GM18526 (cell line): ENCODE results near the gene COX6A2.

Experiments used
- POLR2A ChIP-seq: IDR thresholded peaks from 3 replicates; pipeline ENCODE4 v1.6.1; 2011; ENCODE audit not compliant: insufficient read length; ENCODE audit errors: extremely low read depth

COX6A2 gene

DNA sequence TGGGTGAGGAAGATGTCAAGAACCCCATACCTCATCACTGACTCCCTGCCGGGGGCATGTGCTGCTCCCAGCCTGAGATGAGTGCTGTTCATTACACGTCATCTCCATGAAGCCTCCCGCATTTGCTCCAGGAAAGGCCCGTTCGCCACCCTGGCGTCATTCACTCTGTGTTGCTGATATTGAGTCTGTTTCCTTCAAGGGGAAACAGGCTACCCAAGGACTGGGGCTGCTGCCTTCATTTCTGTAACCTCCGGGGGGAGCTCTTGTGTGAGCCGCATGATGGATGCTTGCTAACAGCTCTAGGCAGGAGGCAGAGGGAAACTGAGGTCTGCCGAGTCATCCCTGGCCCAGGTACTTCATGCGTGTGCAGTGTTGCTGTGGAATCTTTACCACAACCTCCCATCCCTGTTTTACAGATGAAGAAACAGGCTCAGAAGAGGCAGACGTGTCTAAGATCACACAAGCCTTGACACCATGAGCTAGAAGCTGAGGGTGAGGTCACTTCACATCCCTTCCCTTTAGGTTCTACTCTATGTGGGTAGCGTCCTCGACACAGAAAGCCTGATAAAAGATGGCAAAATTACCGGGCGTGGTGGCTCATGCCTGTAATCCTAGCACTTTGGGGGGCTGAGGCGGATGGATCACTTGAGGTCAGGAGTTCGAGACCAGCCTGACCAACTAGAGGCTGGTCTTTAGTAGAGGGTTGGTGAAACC is 27.6 kb upstream of the COX6A2 start:
- no peak for TF ChIP-seq POLR2A

DNA sequence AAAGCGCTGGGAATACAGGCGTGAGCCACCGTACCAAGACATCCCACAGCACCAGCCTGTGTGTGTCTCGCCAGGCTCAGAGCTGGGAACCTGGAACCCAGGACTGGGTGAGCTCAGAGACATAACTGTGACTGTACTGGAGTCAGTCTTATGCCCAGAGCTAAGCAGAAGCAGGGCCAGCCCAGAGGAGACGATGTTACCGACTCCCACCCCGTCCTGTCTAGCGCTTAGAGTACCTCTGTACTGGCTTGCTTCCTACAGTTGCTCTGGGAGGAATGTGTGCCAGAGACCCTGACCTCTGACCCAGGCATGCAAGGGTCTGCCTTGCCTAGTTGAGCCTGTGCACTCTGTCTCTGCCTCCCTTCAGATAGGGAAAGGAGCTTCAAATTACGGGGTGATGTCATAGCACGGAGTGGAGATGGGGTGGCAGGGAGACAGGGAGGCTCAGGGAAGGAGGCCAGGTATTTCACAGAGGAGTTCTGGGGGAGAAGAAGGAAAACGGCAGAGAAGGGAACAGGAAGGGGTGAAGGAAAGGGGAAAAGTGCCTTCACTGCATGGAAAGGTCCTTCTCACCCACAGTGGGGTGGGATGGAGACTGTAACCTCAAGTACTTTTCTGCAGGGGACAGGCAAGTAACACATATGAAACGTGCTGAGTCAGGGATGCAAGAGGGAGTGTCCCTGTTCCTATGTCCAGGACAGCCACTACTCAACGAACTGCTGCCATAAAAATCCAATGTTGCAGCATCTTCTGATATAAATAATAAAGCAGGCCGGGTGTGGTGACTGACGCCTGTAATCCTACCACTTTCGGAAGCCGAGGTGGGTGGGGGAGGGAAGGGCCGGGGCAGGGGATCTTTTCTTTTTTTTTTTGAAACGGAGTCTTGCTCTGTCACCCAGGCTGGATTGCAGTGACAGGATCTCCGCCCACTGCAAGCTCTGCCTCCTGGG is 25.4 kb upstream of the COX6A2 start:
- no peak for TF ChIP-seq POLR2A

DNA sequence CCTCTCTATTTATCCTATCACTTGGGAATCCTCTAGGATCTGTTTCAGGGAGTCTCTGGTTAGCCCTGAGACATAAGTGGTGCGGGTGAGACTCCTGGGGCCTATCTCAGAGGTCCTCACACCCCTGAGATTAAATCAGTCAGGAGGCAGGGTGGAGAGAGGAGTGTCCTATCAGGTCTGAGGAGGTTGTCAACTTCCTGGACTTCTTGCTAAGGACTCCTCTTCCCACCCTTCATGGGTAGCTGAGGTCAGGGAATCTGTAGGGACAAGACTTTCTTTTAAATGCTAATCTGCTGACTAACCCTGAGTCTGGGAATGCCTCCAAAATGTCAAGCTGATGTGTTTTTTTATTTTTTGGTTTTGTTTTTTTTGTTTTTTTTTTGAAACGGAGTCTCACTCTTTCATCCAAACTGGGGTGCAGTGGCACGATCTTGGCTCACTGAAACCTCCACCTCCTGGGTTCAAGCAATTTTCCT is 24.5 kb upstream of the COX6A2 start:
- TF ChIP-seq POLR2A = no peak

DNA sequence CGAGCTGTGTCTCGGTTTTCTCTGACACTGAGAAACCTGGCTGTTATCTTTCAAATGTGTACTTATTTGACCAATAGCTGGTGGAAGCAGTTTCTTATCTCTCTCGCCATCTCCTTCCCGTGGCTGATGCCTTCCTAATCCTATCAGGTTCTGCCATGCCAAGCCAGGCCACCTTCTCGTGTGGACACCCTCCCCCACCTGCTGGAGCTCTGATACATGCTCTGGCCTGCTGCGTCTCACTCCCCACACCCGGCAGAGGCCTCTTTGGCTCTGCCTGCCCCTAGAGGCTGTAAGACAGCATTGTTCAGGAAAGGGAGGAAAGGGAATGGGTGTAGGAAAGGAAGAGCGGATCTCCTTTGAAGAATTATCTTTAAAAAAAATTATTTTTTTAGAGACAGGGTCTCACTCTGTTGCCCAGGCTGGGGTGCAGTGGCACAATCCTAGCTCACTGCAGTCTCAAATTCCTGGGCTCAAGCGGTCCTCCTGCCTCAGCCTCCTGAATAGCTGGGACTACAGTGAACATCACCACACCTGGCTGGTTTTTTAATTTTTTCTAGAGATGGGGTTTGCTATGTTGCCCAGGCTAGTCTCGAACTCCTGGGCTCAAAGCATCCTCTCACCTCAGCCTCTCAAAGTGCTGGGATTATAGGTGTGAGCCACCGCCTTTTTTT is 23.7 kb upstream of the COX6A2 start:
- no peak for TF ChIP-seq POLR2A

DNA sequence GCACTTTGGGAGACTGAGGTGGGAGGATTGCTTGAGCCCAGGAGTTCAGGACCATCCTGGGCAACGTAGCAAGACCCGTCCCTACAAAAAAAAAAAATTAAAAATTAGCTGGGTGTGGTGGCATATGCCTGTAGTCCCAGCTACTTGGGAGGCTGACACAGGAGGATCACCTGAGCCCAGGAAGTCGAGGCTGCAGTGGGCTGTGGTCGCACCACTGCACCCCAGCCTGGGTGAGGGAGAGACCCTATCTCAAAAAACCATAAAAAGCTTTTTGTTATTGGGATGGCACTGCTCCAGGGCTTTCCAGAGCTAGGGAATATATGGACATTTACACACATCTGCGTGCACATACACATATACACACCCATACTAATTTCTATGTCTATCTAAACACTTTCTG is 23.0 kb upstream of the COX6A2 start:
- no peak for TF ChIP-seq POLR2A

DNA sequence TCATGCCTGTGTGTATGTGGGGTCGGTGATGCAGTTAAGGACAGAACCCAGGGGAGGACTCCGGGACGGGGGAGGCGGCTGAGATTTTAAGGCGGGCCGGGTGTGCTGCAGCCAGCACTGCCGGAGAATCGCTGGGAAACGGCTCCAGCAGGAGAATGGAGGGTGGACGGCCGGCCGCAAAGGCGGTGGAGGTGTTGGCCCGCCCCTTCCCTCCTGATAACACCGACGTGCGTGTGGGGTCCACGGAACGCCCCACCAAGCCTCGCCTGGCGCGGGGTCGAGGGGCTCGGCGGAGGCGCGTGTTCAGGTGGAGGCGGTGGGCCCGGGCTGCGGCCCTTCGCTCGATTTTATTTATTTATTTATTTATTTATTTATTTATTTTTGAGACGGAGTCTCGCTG is 13.8 kb upstream of the COX6A2 start:
- TF ChIP-seq POLR2A = no peak

DNA sequence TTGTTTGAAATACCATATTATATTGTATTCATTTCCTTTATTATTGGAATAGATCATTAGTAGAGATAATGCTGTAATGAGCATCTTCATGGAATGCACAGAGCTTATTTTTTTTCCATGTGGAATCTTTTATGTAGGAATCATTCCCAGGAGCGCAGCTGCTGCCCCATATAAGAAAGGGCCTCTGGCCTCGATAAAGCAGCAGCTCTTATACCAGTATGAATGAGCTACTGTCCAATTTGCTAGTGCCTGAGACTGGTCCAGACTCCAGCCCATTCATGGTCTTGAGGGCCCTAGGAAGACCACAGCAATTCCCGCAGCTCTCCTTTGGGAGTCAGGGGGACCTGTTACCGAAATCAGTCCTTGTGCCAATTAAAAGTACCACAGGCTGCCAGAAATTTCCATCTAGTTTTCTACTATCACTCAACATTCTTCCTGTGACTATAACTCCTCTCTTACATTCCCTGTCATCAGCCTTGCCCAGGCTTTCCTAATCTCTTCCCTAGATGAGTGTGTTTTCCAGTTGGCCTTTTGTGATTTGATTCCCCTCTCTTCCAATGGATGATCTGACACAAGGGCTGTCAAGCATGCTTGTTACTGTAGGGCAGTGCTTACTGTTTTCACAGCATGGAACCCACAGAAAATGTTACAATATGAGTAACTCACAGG is 12.5 kb upstream of the COX6A2 start:
- no peak for TF ChIP-seq POLR2A

DNA sequence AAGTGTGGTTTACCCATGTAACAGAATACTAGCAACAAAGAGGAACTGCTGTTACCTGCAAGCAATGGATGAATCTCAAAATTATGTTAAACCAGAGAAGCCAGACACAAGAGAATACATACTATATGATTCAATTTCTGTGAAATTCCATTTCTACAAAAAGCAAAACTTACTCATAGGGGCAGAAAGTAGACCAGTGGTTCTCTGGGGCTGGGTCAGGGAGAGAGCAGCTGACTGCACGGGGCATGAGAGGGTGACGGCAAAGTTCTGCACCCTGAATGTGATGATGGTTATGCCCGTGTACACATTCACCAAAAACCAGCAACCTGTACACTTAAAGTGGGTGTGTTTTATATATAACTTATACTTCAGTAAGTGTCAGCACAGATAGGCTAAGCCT is 11.4 kb upstream of the COX6A2 start:
- no peak for TF ChIP-seq POLR2A

DNA sequence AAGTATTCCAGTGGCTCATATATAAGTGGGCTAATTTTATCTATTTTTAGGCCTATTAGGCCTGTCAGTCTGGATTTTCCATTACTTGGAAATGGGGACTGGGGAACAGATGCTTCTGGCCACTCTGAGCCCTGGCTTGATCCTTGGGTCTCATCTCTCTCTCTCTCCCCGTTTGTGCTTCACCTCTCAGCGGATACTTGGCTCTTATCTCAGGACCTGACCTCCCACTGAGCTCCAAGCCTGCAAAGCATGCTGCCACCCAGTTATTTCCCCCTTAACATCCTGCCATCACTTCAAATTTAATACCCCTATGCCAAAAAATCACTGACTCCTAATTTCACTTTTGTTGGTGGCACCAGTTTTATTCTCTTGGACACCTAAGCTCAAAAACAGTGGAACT is 10.3 kb upstream of the COX6A2 start:
- TF ChIP-seq POLR2A = no peak

DNA sequence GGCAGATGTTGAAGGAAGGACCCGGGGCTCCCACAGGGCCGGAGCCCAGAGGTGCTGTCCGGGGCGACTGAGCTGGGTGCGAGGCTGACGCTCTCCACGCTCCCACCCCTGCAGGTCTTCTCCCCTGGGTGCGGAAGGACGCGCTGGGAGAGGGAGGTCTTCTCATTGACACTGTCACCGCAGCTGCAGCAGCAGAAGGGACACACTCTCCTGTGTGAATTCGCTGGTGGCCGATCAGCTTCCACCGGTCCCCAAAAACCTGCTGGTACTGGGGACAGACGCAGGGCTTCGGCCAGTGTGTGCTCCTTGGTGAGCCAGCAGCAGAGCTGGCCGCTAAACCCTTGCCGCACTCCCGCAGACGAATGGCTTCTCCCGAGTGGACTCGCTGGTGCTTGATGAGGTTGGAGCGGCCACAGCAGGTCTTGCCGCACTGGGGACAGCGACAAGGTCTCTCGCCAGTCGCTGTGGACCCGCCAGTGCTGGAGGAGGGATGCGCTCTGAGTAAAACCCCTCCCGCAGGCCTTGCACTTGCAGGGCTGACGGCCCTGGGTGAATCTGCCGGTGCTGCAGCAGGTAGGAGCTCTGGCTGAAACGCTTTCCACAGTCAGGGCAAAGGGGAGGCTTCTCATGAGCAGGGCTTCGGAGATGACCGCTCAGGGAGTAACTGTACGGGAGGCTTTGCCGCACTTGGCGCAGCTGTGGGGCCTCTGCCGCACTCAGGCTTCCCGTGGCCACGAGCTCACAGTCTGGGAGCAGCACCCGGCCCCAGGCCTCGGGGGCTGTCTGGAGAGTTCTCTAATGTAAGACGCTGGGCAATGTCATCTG is 8.3 kb upstream of the COX6A2 start:
- TF ChIP-seq POLR2A = no peak

DNA sequence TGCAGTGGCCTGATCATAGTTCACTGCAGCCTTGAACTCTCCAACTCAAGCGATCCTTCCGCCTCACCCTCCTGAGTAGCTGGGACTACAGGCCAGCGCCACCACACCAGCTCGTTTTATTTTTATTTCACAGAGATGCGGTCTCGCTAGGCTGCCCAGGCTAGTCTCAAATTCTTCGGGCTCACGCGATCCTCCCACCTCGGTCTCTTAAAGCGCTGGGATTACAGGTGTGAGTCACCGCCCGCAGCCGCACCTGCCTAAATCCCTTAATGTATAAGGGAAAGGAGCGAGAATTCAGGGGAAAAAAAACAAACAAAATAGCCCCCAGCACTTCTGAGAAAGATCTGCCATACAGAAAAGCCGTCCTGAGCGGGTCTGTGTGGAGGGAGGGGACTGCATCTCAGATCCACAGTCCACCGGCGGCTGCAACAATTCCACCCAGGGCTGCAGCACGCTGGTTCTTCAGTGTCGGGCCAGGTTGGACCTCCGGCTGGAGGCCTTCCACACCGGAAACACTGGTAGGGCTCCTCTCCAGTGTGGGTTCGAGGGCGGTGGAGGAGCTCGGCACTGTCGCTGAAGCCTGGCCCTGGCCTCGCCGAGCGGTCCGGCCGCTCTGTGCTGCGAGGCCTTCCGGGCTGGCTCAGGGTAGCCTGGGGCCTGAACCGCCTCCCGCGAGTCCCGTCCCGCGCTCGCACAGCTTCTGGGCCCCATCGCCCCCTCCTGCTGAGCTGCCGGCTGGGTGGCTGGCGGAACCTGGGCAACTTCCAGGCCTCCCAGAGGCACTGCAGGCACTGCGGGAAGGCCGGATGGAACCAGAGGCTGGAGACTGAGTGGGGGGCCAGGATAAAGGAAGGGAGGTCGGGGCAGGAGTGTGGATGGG is 7.4 kb upstream of the COX6A2 start:
- no peak for TF ChIP-seq POLR2A

DNA sequence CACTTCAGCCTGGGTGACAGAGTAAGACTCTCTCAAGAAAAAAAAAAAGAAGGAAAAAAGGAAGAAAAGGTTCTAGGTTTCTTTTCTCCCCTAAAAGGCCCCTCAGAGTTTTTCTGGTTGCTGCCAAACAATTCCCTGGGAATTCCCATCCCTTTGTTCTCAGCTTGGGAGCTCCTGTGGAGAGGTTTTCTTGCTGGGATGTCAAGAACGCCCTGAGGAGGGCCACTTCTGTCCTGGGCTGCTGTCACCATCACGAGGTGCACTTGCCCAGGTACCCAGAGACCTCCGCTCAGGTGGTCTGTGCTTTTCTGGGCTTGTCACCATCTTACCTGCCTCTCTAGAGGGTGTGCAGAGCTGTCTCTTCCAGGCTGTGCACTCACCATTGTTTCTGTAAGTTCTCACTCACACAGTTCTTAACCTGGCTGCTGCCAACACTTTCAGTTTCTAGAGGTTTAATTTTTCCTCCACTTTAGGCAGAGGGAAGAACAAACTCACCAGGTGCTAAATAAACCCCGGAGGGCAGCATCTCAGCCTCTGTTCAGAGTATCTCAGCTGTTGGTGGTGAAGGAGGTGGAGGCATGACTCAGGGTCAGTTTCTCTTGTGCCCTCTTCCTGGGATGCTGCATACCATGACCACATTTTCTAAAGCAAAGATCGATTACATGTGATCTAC is 2.4 kb upstream of the COX6A2 start:
- TF ChIP-seq POLR2A = no peak

DNA sequence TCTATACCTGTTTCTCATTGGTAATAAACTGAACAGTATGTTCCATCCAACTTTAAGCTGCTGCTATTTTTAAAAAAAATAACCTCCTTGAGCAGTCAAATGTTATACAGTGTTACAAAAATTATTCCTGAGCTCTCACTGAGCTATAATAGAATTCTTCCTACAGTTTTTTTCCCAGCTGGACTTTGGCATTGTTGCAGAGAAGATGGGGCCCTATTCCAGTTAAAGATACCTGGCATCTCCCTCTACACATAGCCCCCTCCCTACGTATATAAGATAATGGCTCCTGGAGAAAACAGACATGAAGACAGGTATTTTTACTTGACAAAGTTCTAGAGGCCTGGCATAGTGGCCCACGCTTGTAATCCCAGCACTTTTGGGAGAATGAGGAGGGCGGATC is 1.6 kb upstream of the COX6A2 start:
- no peak for TF ChIP-seq POLR2A
